SU-DHL-6 (cell line): ENCODE data around the gene E2F3.

Experiments
- EZH2phosphoT487 ChIP-seq: fragments of 200-600 bp; sonication (generic), shearing (Covaris generic); conservative IDR thresholded peaks from 2 replicates; pipeline ENCODE4 v1.6.1; 2018; ENCODE audit warnings: mild to moderate bottlenecking, antibody characterized with exemption, low read length, moderate library complexity, mixed read lengths
- TF ChIP-seq, protein P1 (sequence below): fragments of 200-600 bp; sonication (generic); IDR thresholded peaks from one replicate; pipeline ENCODE4 v1.5.1; 2017; ENCODE audit warnings: antibody characterized with exemption, mild to moderate bottlenecking, low read length, moderate library complexity; ENCODE audit not compliant: insufficient read depth, poor library complexity, severe bottlenecking

DNA sequence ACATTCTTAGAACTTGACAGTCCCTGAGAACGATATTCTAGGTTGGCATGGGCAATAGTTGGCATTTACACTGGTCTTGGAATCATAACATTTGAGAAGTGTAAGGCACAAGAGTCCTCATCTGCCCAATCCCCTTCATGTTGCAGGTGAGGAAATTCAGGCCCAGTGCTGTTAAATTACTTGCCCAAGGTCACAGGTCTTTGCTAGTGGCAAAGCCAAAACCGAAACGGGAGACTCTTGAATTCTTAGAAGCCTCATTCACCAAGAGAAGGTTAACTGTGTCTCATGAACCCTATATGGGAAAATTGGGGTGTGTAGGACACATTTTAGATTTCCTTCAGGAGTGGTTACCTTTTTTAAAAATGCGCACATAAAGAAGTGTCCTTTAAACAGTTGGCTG, 7.2 kb downstream of the E2F3 start:
- TF ChIP-seq, protein P1, sequence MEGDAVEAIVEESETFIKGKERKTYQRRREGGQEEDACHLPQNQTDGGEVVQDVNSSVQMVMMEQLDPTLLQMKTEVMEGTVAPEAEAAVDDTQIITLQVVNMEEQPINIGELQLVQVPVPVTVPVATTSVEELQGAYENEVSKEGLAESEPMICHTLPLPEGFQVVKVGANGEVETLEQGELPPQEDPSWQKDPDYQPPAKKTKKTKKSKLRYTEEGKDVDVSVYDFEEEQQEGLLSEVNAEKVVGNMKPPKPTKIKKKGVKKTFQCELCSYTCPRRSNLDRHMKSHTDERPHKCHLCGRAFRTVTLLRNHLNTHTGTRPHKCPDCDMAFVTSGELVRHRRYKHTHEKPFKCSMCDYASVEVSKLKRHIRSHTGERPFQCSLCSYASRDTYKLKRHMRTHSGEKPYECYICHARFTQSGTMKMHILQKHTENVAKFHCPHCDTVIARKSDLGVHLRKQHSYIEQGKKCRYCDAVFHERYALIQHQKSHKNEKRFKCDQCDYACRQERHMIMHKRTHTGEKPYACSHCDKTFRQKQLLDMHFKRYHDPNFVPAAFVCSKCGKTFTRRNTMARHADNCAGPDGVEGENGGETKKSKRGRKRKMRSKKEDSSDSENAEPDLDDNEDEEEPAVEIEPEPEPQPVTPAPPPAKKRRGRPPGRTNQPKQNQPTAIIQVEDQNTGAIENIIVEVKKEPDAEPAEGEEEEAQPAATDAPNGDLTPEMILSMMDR = no peak
- no peak for TF ChIP-seq EZH2phosphoT487
